GM18526 (cell line): ENCODE results near the gene FBXW8.

Experiments used
- POLR2A ChIP-seq: IDR thresholded peaks from 3 replicates; pipeline ENCODE4 v1.6.1; 2011; ENCODE audit not compliant: insufficient read length; ENCODE audit errors: extremely low read depth

The FBXW8 gene

GRCh38 chr12:117026921-117027250, 116.1 kb downstream of the FBXW8 start:
- no peak for TF ChIP-seq POLR2A

DNA sequence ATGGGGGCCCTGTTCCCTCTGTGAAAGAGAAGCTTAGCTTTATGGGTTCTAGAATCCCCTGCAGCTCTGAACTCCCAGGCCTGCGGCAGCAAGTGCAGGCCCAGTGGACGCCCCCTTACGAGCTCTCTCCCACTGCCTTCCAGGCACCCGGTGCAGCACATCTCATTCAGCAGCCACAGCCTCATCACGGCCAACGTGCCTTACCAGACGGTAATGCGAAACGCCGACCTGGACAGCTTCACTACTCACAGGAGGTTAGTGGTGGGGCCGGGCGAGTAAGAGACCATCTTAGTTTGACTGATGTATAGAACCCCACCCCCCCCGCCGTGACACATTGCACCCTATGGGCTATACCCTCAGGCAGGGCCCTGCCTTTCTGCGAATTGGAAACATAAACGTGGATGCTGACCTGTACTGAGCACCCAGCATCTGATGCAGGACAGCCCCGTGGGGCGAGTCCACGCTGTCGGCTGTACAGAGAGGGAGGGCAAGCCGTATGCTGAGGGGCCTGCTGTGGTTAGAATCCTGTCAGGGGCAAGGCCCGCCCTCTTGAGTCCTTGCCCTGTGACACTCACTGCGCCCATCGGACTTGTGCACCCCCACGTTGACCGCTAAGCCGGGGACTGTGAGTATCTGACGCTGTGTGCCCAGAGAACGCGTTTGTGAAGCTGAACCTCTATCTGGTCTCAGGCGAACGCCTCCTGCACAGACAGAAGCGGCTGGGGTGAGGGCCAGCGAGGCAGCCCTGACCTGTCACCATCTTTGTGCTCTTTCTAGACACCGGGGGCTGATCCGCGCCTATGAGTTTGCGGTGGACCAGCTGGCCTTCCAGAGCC, 116.7 kb downstream of the FBXW8 start:
- TF ChIP-seq POLR2A = no peak

DNA sequence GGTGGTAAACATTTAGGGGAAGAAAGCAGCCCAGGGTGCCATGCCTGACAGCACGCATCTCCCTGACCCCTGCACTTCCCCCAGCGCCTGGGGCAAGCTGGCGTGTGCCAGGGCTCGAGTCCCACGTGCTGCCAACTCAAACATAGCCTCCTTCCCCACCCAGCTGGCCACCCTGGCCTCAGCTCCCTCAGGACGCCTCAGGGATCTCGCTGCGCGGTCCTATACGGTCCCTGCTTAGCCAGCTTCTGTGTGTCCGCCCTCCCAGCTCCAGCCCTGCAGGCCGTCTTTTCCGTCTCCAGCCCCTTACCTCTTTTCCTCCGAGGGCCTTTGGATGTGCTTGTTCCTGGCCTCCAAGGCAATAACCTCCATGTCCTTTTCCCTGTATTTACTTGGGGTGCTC, 117.5 kb downstream of the FBXW8 start:
- no peak for TF ChIP-seq POLR2A

- TF ChIP-seq POLR2A = no peak
These were observed 119.6 kb downstream of the FBXW8 start for GRCh38 chr12:117030187-117030900.

GRCh38 chr12:117031843-117032592, 121.3 kb downstream of the FBXW8 start:
- TF ChIP-seq POLR2A = no peak

DNA sequence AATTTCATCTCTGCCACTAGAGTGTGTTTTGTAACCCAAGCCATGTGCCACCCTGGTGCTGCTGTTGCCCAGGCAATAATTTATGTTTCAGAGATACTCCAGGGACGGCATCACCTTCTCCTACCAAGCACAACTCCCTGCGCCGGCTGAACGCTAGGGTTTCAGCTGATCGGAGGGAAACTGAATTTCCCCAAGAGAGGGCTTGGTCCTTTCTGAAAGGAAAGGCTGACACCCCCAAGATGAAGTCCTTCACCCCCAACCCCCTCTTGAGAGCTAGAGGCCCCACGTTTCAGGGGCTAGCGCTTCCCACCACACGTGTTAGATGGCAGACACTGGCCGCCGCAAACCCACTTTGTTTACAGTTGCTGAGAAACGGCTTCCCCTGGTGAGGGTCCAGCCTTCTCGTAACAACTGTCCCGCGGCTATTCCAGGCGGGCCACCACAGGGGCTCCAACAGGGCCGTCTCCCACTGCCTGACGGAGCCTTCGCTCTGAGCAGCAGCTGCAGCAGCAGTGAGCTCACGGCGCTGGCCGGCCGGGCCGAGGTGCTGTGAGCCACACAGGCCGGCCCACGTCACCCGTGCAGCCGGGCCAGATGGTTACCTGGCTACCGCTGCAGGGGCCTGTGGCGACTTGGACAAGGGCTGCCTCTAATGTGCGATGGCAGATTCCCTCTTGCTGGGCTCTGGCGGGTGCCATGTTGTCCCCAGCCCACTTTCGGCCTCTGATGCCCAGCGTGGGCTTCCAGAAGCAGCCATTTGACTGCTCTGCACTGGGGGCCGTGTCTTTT, 122.0 kb downstream of the FBXW8 start:
- TF ChIP-seq POLR2A = no peak

DNA sequence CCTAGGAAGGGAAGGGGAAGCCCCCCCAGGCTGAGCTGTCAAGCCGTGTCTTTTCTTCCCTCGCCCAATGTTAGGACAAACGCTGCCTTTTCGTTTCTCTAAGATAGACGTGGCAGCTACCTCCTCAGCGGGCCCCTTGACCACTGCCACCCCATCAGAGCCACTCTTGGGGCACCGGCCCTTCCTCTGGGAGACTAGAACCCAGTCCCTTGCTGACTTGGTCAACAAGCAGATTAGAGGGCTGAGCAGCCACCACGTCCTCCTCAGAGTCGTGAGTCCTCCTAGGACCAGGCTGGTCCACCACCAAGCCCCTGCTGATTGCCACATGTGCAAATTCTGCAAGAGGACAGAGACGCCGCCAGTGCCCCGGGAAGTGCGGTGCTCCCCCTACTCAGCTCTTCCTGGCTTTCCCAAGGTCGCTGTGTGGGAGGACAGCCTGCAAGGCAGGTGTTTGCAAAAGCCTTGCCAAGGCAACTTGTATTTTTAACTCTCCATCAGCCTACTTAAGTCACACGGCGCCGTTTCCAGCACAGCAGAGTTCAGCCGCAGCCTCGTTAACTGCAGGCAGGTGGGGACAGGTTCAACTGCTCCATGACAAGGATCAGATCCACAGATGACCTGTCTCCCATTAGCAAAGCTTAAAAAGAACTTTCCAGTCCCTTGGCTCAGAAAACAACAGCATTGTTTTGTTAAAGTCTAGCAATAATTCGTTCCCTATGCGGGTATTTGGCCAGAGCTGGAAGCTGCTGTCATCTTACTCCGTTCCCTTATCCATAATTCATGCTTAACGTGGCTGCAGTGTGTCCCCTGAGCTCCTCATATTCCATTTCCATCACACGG, 122.9 kb downstream of the FBXW8 start:
- TF ChIP-seq POLR2A = no peak

DNA sequence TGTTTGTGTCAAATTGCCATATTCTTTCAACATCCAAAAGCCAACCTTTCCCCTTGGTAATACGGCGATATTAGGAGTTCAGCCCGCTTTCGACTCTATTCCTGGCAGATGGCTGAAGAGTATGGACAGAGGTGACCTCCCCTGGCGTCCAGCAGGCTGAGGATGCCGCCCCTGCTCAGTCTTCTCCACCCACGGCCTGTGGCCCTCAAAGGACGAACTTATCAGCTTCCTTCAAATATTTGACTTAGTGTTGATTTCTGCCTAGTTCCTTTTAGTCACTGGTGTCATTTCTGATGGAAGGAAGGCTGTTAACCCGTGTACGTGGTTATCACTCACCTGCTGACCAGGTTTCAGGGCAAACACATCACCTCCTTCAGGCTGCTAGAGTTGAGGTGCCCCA, 123.5 kb downstream of the FBXW8 start:
- no peak for TF ChIP-seq POLR2A

DNA sequence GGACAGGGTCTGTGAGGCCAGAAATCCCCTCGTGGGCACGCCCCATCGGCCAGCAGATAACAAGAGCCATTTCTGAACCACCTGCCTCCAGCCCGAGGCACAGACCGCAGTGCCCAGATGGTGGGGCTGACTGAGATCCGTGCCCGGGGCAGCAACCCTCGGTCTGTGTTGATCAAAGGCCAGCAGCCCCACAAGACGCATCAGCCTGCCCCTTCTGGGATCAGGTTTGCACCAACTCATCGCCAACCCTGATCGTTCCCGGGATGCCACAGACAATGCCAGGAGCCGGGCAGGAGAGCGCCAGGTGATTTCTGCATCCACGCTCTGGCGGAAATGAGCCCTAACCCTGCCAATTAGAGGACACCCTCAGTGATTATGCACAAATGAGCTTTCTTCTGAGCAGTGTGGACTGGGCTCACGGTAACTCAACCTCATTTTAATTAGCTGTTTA, 124.0 kb downstream of the FBXW8 start:
- TF ChIP-seq POLR2A = no peak

GRCh38 chr12:117035287-117035686, 124.5 kb downstream of the FBXW8 start:
- no peak for TF ChIP-seq POLR2A

DNA sequence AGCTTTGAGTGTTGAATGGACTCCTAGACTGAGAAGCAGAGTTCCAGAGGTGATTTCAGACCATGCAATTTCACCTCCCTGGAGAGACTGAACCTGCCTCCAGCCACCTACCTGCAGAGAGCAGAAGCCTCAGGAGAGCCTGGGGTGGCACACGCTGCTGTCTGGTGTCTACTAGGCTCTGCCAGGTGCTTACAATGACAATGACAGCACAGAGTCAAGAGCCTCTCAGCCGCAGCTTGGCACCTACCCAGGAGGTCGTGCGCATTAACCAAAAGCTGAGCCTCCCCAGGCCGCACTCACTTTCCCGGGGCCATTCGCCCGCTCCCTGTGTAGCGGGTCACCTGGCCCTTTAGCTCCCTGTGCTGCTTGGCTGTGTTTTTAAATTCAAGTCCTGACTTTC, 125.3 kb downstream of the FBXW8 start:
- no peak for TF ChIP-seq POLR2A

DNA sequence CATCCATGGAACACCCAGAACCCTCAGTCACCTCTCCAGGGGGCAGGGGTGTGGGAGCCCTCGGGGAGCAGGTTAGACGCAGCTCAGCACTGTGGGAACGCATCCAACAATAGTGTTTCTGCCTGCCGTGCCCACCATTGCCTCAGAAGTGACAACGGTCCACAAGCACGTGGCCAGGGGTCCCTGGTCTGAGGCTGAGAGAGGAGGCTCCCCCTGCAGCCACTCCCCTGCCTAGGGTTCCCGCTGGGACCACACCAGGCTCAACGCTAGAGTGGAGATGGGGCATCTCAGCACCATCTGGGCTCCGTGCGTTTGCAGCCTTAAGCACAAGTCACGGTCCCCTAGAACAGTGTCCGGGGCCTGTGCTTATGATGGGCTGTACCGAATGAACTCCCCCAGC, 125.8 kb downstream of the FBXW8 start:
- TF ChIP-seq POLR2A = no peak

GRCh38 chr12:117037289-117038022, 126.7 kb downstream of the FBXW8 start:
- no peak for TF ChIP-seq POLR2A
